Embryonic facial prominence (tissue), 1 donor: Measurements from ENCODE around the gene ZNF385B.

Experiments used
- DNase-seq: peaks from one replicate; pipeline ENCODE4 v3.0.0-alpha.2; 2016; ENCODE audit errors: extremely low spot score

ZNF385B gene

GRCh38 chr2:179592167-179592936, 269.1 kb downstream of the ZNF385B start:
- no peak for DNase-seq

GRCh38 chr2:179591690-179592089, 269.7 kb downstream of the ZNF385B start:
- DNase-seq: no peak

- no peak for DNase-seq
Observed at GRCh38 chr2:179588486-179589145, 272.8 kb downstream of the ZNF385B start.

GRCh38 chr2:179584760-179585159, 276.7 kb downstream of the ZNF385B start:
- DNase-seq: no peak

GRCh38 chr2:179581605-179582004, 279.8 kb downstream of the ZNF385B start:
- DNase-seq: no peak

GRCh38 chr2:179580378-179581146, 280.9 kb downstream of the ZNF385B start:
- DNase-seq: no peak

GRCh38 chr2:179579800-179580199, 281.6 kb downstream of the ZNF385B start:
- no peak for DNase-seq

GRCh38 chr2:179578171-179578916, 283.1 kb downstream of the ZNF385B start:
- no peak for DNase-seq

GRCh38 chr2:179574061-179574519, 287.3 kb downstream of the ZNF385B start:
- DNase-seq: no peak

GRCh38 chr2:179572544-179572943, 288.9 kb downstream of the ZNF385B start:
- no peak for DNase-seq

- no peak for DNase-seq
Observed at GRCh38 chr2:179571721-179572120, 289.7 kb downstream of the ZNF385B start.

- no peak for DNase-seq
Observed at GRCh38 chr2:179571252-179571651, 290.2 kb downstream of the ZNF385B start.

GRCh38 chr2:179569831-179570233, 291.6 kb downstream of the ZNF385B start:
- DNase-seq: no peak

- DNase-seq: no peak
Observed at GRCh38 chr2:179565807-179566206, 295.6 kb downstream of the ZNF385B start.

GRCh38 chr2:179562330-179562885, 299.0 kb downstream of the ZNF385B start:
- no peak for DNase-seq

- DNase-seq: no peak
Observed at GRCh38 chr2:179561702-179562101, 299.7 kb downstream of the ZNF385B start.

GRCh38 chr2:179560257-179560735, 301.1 kb downstream of the ZNF385B start:
- DNase-seq: no peak

GRCh38 chr2:179559108-179559806, 302.2 kb downstream of the ZNF385B start:
- DNase-seq: no peak

GRCh38 chr2:179558010-179558934, 303.1 kb downstream of the ZNF385B start:
- no peak for DNase-seq
